GM12875 (cell line): ENCODE measurements around the gene SUCNR1.

ENCODE experiments used
- H3K4me3 ChIP-seq: one replicate; pipeline ENCODE4 v1.5.1; 2011; ENCODE audit warnings: low read depth, low read length, control low read depth
- CTCF ChIP-seq: IDR thresholded peaks from 2 replicates; pipeline ENCODE4 v1.5.1; 2011; ENCODE audit warnings: low read depth, mild to moderate bottlenecking, control low read depth, inconsistent platforms, low read length, moderate library complexity, borderline replicate concordance; ENCODE audit not compliant: insufficient read depth

The SUCNR1 gene

GRCh38 chr3:151918253-151919029, 45.0 kb downstream of the SUCNR1 start:
- TF ChIP-seq CTCF, result peak; percentile 32; the same call in 1 of the 2 replicates
- no peak overlapping the region for H3K4me3 ChIP-seq

GRCh38 chr3:151919030-151919328, 45.5 kb downstream of the SUCNR1 start:
- TF ChIP-seq CTCF, result no peak
- H3K4me3 ChIP-seq, result no peak overlapping the region

- no peak for TF ChIP-seq CTCF
- no peak overlapping the region for H3K4me3 ChIP-seq
Observed at GRCh38 chr3:151919446-151919845, 46.0 kb downstream of the SUCNR1 start.

GRCh38 chr3:151923901-151924300, 50.5 kb downstream of the SUCNR1 start:
- H3K4me3 ChIP-seq, result no peak overlapping the region
- no peak for TF ChIP-seq CTCF

- H3K4me3 ChIP-seq, result no peak overlapping the region
- TF ChIP-seq CTCF, result no peak
Observed at GRCh38 chr3:151924753-151925152, 51.3 kb downstream of the SUCNR1 start.

- H3K4me3 ChIP-seq, result no peak overlapping the region
- TF ChIP-seq CTCF, result no peak
Observed at GRCh38 chr3:151925419-151925818, 52.0 kb downstream of the SUCNR1 start.

GRCh38 chr3:151925876-151926275, 52.4 kb downstream of the SUCNR1 start:
- TF ChIP-seq CTCF, result no peak
- no peak overlapping the region for H3K4me3 ChIP-seq
